ENCODE measurements around the gene CEP126. TPM values are rescaled to one million over a fixed set of nuclear protein-coding genes. Genes with fewer than 3 reads are reported as not detected.

Gene CEP126
- polyA plus RNA-seq, 1 experiment = 3.7 TPM

DNA sequence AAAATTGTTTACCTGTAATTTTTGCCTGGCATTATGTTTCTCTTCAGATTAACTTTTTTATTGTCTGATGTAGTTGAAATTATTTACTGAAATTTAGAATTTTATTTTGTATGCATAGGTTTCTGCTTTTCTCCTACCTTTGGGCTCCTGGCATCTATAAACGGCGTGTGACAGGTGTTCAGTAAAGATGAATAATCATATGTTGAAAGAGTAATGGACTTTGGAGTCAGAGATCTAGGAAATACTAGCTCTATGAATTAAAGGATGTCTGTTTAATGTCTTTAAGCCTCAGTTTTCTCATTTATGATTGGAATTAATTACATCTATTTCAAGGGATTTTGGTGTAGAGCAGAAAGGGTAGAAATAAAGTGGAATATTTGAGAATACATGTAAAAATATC lies 8.7 kb downstream of the CEP126 start:
- no peaks in the 10 kb centered on the region for H3K9me3 ChIP-seq (ENCODE audit: control insufficient read depth, insufficient read depth, low read length)
- no peak overlapping the region for H3K27ac ChIP-seq (ENCODE audit: low read depth, low read length)
- H3K27me3 ChIP-seq (ENCODE audit: control insufficient read depth, insufficient read depth, low read length) = no peaks in the 10 kb centered on the region
- no peak for DNase-seq (ENCODE audit: low read depth, low spot score)
- TF ChIP-seq, protein P1, sequence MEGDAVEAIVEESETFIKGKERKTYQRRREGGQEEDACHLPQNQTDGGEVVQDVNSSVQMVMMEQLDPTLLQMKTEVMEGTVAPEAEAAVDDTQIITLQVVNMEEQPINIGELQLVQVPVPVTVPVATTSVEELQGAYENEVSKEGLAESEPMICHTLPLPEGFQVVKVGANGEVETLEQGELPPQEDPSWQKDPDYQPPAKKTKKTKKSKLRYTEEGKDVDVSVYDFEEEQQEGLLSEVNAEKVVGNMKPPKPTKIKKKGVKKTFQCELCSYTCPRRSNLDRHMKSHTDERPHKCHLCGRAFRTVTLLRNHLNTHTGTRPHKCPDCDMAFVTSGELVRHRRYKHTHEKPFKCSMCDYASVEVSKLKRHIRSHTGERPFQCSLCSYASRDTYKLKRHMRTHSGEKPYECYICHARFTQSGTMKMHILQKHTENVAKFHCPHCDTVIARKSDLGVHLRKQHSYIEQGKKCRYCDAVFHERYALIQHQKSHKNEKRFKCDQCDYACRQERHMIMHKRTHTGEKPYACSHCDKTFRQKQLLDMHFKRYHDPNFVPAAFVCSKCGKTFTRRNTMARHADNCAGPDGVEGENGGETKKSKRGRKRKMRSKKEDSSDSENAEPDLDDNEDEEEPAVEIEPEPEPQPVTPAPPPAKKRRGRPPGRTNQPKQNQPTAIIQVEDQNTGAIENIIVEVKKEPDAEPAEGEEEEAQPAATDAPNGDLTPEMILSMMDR (IDR thresholded peaks at IDR 0.05; ENCODE audit: low read depth, low read length) = no peak
- ChIA-PET CTCF (interaction anchor here (0.5 to 1.0 kb wide), 2 partner anchors 9 to 20 kb away, joined by 3 read pairs; partner anchors contain the start of gene CEP126), POLR2A (no interaction called here)
- H3K4me3 ChIP-seq (ENCODE audit: low read depth, low read length) = no peak overlapping the region

DNA sequence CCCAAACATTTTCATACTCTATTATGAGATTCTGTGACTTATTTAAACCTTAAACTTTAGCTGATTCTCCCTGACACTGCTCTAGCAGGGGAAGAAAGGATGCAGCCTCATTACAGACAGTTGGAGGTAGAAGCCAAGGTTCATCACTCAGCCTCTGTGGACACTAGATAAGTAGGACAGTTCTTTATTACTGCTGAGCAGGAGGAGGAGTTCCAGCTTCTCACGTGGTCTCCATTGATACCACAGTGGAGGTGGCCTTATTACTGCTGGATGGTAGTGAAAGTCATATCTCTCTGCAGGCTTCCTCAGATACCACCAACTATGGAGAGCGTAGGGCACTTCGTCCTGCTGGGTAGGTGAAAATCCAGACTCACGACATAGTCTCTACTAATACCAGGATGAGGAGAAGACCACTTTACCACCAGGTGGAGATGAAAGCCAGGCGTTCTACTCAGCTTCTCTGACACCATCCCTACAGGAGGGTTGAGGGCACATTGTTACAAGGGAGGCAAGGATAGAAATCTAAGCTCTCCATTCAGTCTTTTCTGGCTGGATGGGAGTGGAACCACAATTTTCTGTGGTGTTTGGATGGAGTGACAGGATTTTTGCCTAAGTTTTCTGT lies 14.6 kb downstream of the CEP126 start:
- no peaks in the 10 kb centered on the region for H3K27me3 ChIP-seq (ENCODE audit: control insufficient read depth, insufficient read depth, low read length)
- no peaks in the 10 kb centered on the region for H3K9me3 ChIP-seq (ENCODE audit: control insufficient read depth, insufficient read depth, low read length)
- ChIA-PET POLR2A (no interaction called here), CTCF (interaction anchor here (1.2 to 1.3 kb wide), 2 partner anchors 15 to 79 kb away, joined by 3 to 4 read pairs; partner anchors contain the start of gene CEP126)
- H3K27ac ChIP-seq (ENCODE audit: low read depth, low read length) = no peak overlapping the region
- TF ChIP-seq, protein P1 (IDR thresholded peaks at IDR 0.05; ENCODE audit: low read depth, low read length) = no peak
- no peak overlapping the region for H3K4me3 ChIP-seq (ENCODE audit: low read depth, low read length)
- DNase-seq (ENCODE audit: low read depth, low spot score) = no peak

DNA sequence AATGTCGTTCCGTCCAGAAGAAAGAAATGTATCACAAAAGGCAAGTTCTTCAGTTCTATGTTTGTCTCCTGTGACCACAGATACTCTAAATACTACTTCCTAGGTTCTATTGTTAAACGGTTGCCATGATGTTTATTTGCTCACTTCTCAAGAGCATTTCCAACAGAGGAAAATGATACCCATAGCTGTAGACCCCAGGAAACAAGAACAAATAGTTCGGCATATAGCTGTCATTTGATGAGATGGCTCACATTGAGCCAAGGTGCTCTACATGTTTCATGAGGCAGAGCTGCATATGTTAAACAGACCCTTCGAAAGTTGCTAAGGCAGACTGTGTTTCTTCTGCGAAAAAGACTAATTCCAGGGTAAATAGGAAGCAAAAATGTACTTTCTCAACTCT lies 16.9 kb downstream of the CEP126 start:
- Histone ChIP-seq H3K4me3 (ENCODE audit: low read depth, low read length) (no peak overlapping the region), H3K27me3 (ENCODE audit: control insufficient read depth, insufficient read depth, low read length) (no peaks in the 10 kb centered on the region), H3K9me3 (ENCODE audit: control insufficient read depth, insufficient read depth, low read length) (no peaks in the 10 kb centered on the region), H3K27ac (ENCODE audit: low read depth, low read length) (no peak overlapping the region)
- DNase-seq (ENCODE audit: low read depth, low spot score) = no peak
- TF ChIP-seq, protein P1 (IDR thresholded peaks at IDR 0.05; ENCODE audit: low read depth, low read length) = no peak
- ChIA-PET CTCF (no interaction called here), POLR2A (no interaction called here)

DNA sequence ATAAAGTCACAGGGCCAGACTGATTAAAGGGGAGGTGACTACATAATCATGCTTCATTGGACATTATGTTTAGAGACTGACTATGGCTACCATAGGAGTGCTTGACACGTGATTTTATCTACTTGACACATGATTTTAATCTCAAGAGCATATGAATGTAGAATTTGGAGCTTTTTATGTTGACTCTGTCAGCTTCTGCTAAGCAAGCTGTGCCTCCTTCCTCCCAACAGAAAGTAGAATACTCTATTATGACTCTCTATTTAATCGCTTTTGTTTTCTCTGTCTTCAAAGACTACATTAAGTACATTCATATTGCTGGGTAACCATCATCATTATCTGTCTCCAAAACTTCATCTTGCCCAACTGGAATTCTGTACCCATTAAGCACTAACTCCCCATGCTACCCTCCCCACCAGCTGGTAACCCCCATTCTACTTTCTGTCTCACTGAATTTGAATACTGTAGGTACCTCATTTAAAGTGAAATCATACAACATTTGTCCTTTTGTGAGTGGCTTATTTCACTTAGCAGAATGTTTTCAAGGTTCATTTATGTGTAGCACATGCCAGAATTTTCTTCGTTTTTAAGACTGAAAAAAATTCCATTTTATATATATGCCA lies 26.2 kb downstream of the CEP126 start:
- ChIA-PET POLR2A (no interaction called here), CTCF (no interaction called here)
- TF ChIP-seq, protein P1 (IDR thresholded peaks at IDR 0.05; ENCODE audit: low read depth, low read length) = no peak
- H3K27me3 ChIP-seq (ENCODE audit: control insufficient read depth, insufficient read depth, low read length) = no peaks in the 10 kb centered on the region
- no peaks in the 10 kb centered on the region for H3K9me3 ChIP-seq (ENCODE audit: control insufficient read depth, insufficient read depth, low read length)
- H3K27ac ChIP-seq (ENCODE audit: low read depth, low read length) = no peak overlapping the region
- H3K4me3 ChIP-seq (ENCODE audit: low read depth, low read length) = no peak overlapping the region
- no peak for DNase-seq (ENCODE audit: low read depth, low spot score)

DNA sequence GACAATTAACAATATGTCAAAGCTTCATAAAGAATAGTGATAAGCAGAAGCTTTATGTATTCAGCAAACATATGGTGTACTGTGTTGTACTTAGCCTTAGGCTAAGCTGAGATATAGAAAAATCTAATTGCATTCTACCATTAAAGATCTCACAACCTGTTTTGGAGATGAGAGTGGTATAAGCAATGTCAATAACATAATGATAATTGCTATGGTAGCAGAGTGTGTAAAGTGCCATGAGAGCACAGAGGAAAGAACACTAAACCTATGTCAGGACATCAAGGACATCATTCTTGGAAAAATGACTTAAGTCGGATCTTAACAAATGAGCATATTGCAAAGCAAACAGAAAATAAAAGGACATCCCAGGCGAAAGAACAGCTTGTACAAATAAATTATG lies 30.1 kb downstream of the CEP126 start:
- ChIA-PET POLR2A (no interaction called here), CTCF (interaction anchor here (0.8 to 1.2 kb wide), 4 partner anchors 29 to 397 kb away, joined by 3 to 4 read pairs (median 4); no protein-coding TSS in a partner anchor)
- no peak overlapping the region for H3K27ac ChIP-seq (ENCODE audit: low read depth, low read length)
- TF ChIP-seq, protein P1 (IDR thresholded peaks at IDR 0.05; ENCODE audit: low read depth, low read length) = no peak
- no peak for DNase-seq (ENCODE audit: low read depth, low spot score)
- no peaks in the 10 kb centered on the region for H3K9me3 ChIP-seq (ENCODE audit: control insufficient read depth, insufficient read depth, low read length)
- no peak overlapping the region for H3K4me3 ChIP-seq (ENCODE audit: low read depth, low read length)
- no peaks in the 10 kb centered on the region for H3K27me3 ChIP-seq (ENCODE audit: control insufficient read depth, insufficient read depth, low read length)
